ENCODE results near the gene LCP1.

The LCP1 gene

GRCh38 chr13:46197299-46198048 lies 15.5 kb upstream of the LCP1 start:
- no peak for DNase-seq (ENCODE audit: low read depth, low spot score)
- no peak overlapping the region for H3K4me3 ChIP-seq (ENCODE audit: low read depth, low read length)
- in situ Hi-C loops (cut with HindIII; ENCODE audit: low sequenced_read_pairs), result no loop called here
- no peak for TF ChIP-seq CTCF (IDR thresholded peaks at IDR 0.05; ENCODE audit: low read depth, low read length)

- in situ Hi-C loops (cut with HindIII; ENCODE audit: low sequenced_read_pairs), result no loop called here
- no peak for DNase-seq (ENCODE audit: low read depth, low spot score)
- H3K4me3 ChIP-seq (ENCODE audit: low read depth, low read length), result no peak overlapping the region
- TF ChIP-seq CTCF (IDR thresholded peaks at IDR 0.05; ENCODE audit: low read depth, low read length), result no peak
Observed at GRCh38 chr13:46195016-46195415, 13.0 kb upstream of the LCP1 start.

GRCh38 chr13:46192412-46192811 lies 10.4 kb upstream of the LCP1 start:
- no peak for TF ChIP-seq CTCF (IDR thresholded peaks at IDR 0.05; ENCODE audit: low read depth, low read length)
- H3K4me3 ChIP-seq (ENCODE audit: low read depth, low read length), result no peak overlapping the region
- in situ Hi-C loops (cut with HindIII; ENCODE audit: low sequenced_read_pairs), result no loop called here
- DNase-seq (ENCODE audit: low read depth, low spot score), result no peak

- in situ Hi-C loops (cut with HindIII; ENCODE audit: low sequenced_read_pairs), result no loop called here
- TF ChIP-seq CTCF (IDR thresholded peaks at IDR 0.05; ENCODE audit: low read depth, low read length), result no peak
- H3K4me3 ChIP-seq (ENCODE audit: low read depth, low read length), result no peak overlapping the region
- no peak for DNase-seq (ENCODE audit: low read depth, low spot score)
Observed at GRCh38 chr13:46185634-46186033, 3.7 kb upstream of the LCP1 start.

GRCh38 chr13:46184277-46184699 lies 2.3 kb upstream of the LCP1 start:
- in situ Hi-C loops (cut with HindIII; ENCODE audit: low sequenced_read_pairs), result no loop called here
- peak; percentile 57 for TF ChIP-seq CTCF (IDR thresholded peaks at IDR 0.05; ENCODE audit: low read depth, low read length)
- DNase-seq (ENCODE audit: low read depth, low spot score), result no peak
- H3K4me3 ChIP-seq (ENCODE audit: low read depth, low read length), result no peak overlapping the region

GRCh38 chr13:46183018-46183946 lies 1.3 kb upstream of the LCP1 start:
- no peak for DNase-seq (ENCODE audit: low read depth, low spot score)
- no peak overlapping the region for H3K4me3 ChIP-seq (ENCODE audit: low read depth, low read length)
- in situ Hi-C loops (cut with HindIII; ENCODE audit: low sequenced_read_pairs), result no loop called here
- no peak for TF ChIP-seq CTCF (IDR thresholded peaks at IDR 0.05; ENCODE audit: low read depth, low read length)
